HepG2 (cell line): ENCODE results near the gene LEF1. TPM values are rescaled to one million over a fixed set of nuclear protein-coding genes. Genes with fewer than 3 reads are reported as not detected.
A peak's percentile ranks its signal among the peaks of the same experiment; 100 is the strongest.

ENCODE experiments used
- HNRNPLL ChIP-seq: fragments of 200-400 bp; formaldehyde crosslinking; IDR thresholded peaks from 2 replicates; pipeline ENCODE4 v1.6.1; 2017; ENCODE audit warnings: mild to moderate bottlenecking, low read depth, low read length; ENCODE audit not compliant: poor library complexity, severe bottlenecking
- MTF2 ChIP-seq: sonication (generic); formaldehyde crosslinking; IDR thresholded peaks from 2 replicates; pipeline ENCODE4 v1.5.0; 2020; ENCODE audit warnings: missing genetic modification reagents, borderline replicate concordance
- NR2F6 ChIP-seq, 2 experiments: IDR thresholded peaks; 2 replicates each; pipeline ENCODE4 v1.6.1; 2016; ENCODE audit warnings: antibody characterized with exemption in 1 of 2, mild to moderate bottlenecking in 1 of 2
- PHF21A ChIP-seq: sonication (generic); formaldehyde crosslinking; IDR thresholded peaks from 2 replicates; pipeline ENCODE4 v1.5.0; 2020; ENCODE audit warnings: mild to moderate bottlenecking, missing genetic modification reagents
- SP5 ChIP-seq: IDR thresholded peaks from 2 replicates; pipeline ENCODE4 v1.6.1; 2016; ENCODE audit warnings: low read depth, borderline replicate concordance
- TAF15 ChIP-seq: fragments of 200-400 bp; formaldehyde crosslinking; IDR thresholded peaks from one replicate; pipeline ENCODE4 v1.6.1; 2018; ENCODE audit warnings: mild to moderate bottlenecking, low read depth, low read length; ENCODE audit not compliant: poor library complexity, severe bottlenecking
- ZNF674 ChIP-seq: sonication (generic); formaldehyde crosslinking; IDR thresholded peaks from 2 replicates; pipeline ENCODE4 v1.5.0; 2020; ENCODE audit warnings: low read depth, mild to moderate bottlenecking, missing genetic modification reagents
- ZSCAN9 ChIP-seq: IDR thresholded peaks from 2 replicates; pipeline ENCODE4 v1.6.1; 2016; ENCODE audit warnings: borderline replicate concordance
- polyA plus RNA-seq, 8 experiments: library from polyadenylated mRNA; depleted of rRNA in 3 of 8; stranded (reverse) in 7 of 8; unstranded in 1 of 8; fragments of >200 nt; fragmentation: Illumina TruSeq in 4 of 8; extraction: Trizol in 4 of 8; gene quantifications; 2 replicates each; pipeline versions ENCODE4 v1.2.1 to v1.2.3, GENCODE V29; 2011 to 2016; ENCODE audit warnings: low read depth in 4 of 8, missing spikeins in 1 of 8, mixed read lengths in 1 of 8; ENCODE audit not compliant: insufficient read depth in 1 of 8
- total RNA-seq, 5 experiments: library from RNA; depleted of rRNA; stranded (reverse); fragments of >200 nt; fragmentation: Illumina TruSeq; extraction: Trizol; gene quantifications; 2 replicates each; pipeline ENCODE4 v1.2.3, GENCODE V29; 2016; ENCODE audit warnings: low read depth in 1 of 5
- TF ChIP-seq, protein P1 (sequence below): sonication (generic); formaldehyde crosslinking; IDR thresholded peaks from 2 replicates; pipeline ENCODE4 v1.4.0; 2020; ENCODE audit warnings: mild to moderate bottlenecking, missing genetic modification reagents
- TF ChIP-seq, protein P2 (sequence below): IDR thresholded peaks from 2 replicates; pipeline ENCODE4 v1.6.1; 2016; ENCODE audit warnings: low read depth, missing genetic modification reagents, missing compliant biosample characterization
- TF ChIP-seq, protein P3 (sequence below): sonication (generic); formaldehyde crosslinking; IDR thresholded peaks from 2 replicates; pipeline ENCODE4 v1.9.0; 2021; ENCODE audit warnings: missing genetic modification reagents, borderline replicate concordance

Gene LEF1
- total and polyA plus RNA-seq, 2 of the 13 experiments (the other 11 are each of a cell fraction or from before 2014, with no cell fraction given): 0.22 to 0.29 TPM

DNA sequence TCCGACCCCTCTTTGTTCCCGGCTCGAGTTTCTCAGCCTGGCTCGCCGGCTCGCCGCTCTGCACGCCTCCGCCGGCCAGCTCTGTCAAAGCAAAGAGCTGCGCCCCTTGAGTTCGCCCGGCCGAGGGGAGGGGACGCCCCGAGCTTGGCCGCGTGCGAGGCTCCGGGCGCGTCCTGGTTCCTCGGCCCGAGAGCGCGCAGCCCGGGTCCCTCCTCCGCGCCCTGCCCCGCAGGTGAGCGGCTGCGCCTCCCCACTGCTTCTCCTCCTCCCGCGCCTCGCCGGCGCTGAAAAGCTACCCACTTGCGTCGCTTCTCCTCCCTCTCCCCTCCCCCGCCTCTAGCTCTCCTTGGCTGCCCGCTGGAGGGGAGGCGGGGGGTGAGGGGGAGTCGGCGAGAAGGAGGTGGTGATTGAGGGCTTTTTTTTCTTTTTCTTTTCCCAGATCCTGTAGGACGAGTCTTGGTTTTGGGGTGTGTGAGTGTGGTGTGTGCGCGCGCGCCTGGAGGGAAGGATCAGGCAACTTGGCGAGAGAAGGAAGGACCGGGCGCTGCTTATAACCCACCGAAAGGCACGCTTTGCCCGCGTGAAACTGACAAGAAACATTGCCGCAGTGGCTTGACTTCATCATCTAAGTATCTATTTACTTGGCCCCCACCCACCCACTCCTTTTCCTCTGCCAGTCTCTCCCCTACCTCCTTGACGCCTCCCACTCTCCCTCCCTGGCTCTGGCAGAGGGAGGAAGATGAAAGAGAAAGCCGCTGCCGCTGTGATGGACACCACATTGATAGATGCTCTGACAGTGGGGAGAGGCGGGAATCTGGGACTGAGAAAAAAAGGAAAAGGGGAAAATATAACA is at the start of gene LEF1 (continued):
- TF ChIP-seq, protein P1, sequence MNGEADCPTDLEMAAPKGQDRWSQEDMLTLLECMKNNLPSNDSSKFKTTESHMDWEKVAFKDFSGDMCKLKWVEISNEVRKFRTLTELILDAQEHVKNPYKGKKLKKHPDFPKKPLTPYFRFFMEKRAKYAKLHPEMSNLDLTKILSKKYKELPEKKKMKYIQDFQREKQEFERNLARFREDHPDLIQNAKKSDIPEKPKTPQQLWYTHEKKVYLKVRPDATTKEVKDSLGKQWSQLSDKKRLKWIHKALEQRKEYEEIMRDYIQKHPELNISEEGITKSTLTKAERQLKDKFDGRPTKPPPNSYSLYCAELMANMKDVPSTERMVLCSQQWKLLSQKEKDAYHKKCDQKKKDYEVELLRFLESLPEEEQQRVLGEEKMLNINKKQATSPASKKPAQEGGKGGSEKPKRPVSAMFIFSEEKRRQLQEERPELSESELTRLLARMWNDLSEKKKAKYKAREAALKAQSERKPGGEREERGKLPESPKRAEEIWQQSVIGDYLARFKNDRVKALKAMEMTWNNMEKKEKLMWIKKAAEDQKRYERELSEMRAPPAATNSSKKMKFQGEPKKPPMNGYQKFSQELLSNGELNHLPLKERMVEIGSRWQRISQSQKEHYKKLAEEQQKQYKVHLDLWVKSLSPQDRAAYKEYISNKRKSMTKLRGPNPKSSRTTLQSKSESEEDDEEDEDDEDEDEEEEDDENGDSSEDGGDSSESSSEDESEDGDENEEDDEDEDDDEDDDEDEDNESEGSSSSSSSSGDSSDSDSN (CRISPR knock-in tag): peak; percentile 17; the same call in 1 of the 2 replicates
- TF ChIP-seq HNRNPLL: peak; percentile 56
- no peak for TF ChIP-seq SP5 (CRISPR knock-in tag)
- no peak for TF ChIP-seq ZSCAN9 (CRISPR knock-in tag)
- TF ChIP-seq TAF15: no peak
- TF ChIP-seq NR2F6 (IDR thresholded peaks at IDR 0.05): no peak
- no peak for TF ChIP-seq NR2F6 (CRISPR knock-in tag; IDR thresholded peaks at IDR 0.05)
- TF ChIP-seq, protein P2, sequence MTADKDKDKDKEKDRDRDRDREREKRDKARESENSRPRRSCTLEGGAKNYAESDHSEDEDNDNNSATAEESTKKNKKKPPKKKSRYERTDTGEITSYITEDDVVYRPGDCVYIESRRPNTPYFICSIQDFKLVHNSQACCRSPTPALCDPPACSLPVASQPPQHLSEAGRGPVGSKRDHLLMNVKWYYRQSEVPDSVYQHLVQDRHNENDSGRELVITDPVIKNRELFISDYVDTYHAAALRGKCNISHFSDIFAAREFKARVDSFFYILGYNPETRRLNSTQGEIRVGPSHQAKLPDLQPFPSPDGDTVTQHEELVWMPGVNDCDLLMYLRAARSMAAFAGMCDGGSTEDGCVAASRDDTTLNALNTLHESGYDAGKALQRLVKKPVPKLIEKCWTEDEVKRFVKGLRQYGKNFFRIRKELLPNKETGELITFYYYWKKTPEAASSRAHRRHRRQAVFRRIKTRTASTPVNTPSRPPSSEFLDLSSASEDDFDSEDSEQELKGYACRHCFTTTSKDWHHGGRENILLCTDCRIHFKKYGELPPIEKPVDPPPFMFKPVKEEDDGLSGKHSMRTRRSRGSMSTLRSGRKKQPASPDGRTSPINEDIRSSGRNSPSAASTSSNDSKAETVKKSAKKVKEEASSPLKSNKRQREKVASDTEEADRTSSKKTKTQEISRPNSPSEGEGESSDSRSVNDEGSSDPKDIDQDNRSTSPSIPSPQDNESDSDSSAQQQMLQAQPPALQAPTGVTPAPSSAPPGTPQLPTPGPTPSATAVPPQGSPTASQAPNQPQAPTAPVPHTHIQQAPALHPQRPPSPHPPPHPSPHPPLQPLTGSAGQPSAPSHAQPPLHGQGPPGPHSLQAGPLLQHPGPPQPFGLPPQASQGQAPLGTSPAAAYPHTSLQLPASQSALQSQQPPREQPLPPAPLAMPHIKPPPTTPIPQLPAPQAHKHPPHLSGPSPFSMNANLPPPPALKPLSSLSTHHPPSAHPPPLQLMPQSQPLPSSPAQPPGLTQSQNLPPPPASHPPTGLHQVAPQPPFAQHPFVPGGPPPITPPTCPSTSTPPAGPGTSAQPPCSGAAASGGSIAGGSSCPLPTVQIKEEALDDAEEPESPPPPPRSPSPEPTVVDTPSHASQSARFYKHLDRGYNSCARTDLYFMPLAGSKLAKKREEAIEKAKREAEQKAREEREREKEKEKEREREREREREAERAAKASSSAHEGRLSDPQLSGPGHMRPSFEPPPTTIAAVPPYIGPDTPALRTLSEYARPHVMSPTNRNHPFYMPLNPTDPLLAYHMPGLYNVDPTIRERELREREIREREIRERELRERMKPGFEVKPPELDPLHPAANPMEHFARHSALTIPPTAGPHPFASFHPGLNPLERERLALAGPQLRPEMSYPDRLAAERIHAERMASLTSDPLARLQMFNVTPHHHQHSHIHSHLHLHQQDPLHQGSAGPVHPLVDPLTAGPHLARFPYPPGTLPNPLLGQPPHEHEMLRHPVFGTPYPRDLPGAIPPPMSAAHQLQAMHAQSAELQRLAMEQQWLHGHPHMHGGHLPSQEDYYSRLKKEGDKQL: no peak
- TF ChIP-seq MTF2 (CRISPR knock-in tag): peak; percentile 61; the same call in 1 of the 2 replicates
- no peak for TF ChIP-seq PHF21A
- TF ChIP-seq, protein P3, sequence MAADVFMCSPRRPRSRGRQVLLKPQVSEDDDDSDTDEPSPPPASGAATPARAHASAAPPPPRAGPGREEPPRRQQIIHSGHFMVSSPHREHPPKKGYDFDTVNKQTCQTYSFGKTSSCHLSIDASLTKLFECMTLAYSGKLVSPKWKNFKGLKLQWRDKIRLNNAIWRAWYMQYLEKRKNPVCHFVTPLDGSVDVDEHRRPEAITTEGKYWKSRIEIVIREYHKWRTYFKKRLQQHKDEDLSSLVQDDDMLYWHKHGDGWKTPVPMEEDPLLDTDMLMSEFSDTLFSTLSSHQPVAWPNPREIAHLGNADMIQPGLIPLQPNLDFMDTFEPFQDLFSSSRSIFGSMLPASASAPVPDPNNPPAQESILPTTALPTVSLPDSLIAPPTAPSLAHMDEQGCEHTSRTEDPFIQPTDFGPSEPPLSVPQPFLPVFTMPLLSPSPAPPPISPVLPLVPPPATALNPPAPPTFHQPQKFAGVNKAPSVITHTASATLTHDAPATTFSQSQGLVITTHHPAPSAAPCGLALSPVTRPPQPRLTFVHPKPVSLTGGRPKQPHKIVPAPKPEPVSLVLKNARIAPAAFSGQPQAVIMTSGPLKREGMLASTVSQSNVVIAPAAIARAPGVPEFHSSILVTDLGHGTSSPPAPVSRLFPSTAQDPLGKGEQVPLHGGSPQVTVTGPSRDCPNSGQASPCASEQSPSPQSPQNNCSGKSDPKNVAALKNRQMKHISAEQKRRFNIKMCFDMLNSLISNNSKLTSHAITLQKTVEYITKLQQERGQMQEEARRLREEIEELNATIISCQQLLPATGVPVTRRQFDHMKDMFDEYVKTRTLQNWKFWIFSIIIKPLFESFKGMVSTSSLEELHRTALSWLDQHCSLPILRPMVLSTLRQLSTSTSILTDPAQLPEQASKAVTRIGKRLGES (CRISPR knock-in tag): no peak
- no peak for TF ChIP-seq ZNF674 (CRISPR knock-in tag)
